Measurements from ENCODE around the gene AMER1.

The AMER1 gene

GRCh38 chrX:64188901-64189300 lies 16.6 kb downstream of the AMER1 start:
- no peak overlapping the region for H3K4me3 ChIP-seq (ENCODE audit: low read length)
- no peaks in the 10 kb centered on the region for H3K36me3 ChIP-seq (ENCODE audit: control insufficient read depth, low read length)
- no peaks in the 10 kb centered on the region for H4K20me1 ChIP-seq (ENCODE audit: control insufficient read depth, insufficient read depth, low read depth, low read length)
- no peaks in the 10 kb centered on the region for H3F3A ChIP-seq (ENCODE audit: control insufficient read depth, insufficient read depth)
- H3K4me1 ChIP-seq (ENCODE audit: control insufficient read depth, low read length), result no peaks in the 10 kb centered on the region
- TF ChIP-seq EZH2phosphoT487 (IDR thresholded peaks at IDR 0.05; ENCODE audit: borderline replicate concordance, low read length) (no peak), CTCF (IDR thresholded peaks at IDR 0.05; ENCODE audit: low read depth, low read length, poor library complexity, severe bottlenecking) (no peak)
- H3K4me2 ChIP-seq (ENCODE audit: low read length), result no peak overlapping the region
- H3K27me3 ChIP-seq (ENCODE audit: control insufficient read depth, low read length), result no peaks in the 10 kb centered on the region
- H3K27ac ChIP-seq (ENCODE audit: low read depth, low read length), result no peak overlapping the region
- H3K79me2 ChIP-seq (ENCODE audit: control insufficient read depth, low read length), result no peaks in the 10 kb centered on the region
- no peaks in the 10 kb centered on the region for H3K9me3 ChIP-seq (ENCODE audit: control insufficient read depth, insufficient read depth, low read length)
- H3K9me2 ChIP-seq (replicated peaks; ENCODE audit: control insufficient read depth, low read length), result no peaks in the 10 kb centered on the region

GRCh38 chrX:64187762-64188150 lies 17.8 kb downstream of the AMER1 start:
- no peaks in the 10 kb centered on the region for H3K27me3 ChIP-seq (ENCODE audit: control insufficient read depth, low read length)

GRCh38 chrX:64186974-64187761 lies 18.3 kb downstream of the AMER1 start:
- no peaks in the 10 kb centered on the region for H3F3A ChIP-seq (ENCODE audit: control insufficient read depth, insufficient read depth)
- no peak overlapping the region for H3K4me3 ChIP-seq (ENCODE audit: low read length)
- H3K9me3 ChIP-seq (ENCODE audit: control insufficient read depth, insufficient read depth, low read length), result no peaks in the 10 kb centered on the region
- no peak overlapping the region for H3K4me2 ChIP-seq (ENCODE audit: low read length)
- no peak for TF ChIP-seq CTCF (IDR thresholded peaks at IDR 0.05; ENCODE audit: low read depth, low read length, poor library complexity, severe bottlenecking)
- no peak for TF ChIP-seq EZH2phosphoT487 (IDR thresholded peaks at IDR 0.05; ENCODE audit: borderline replicate concordance, low read length)
- H3K36me3 ChIP-seq (ENCODE audit: control insufficient read depth, low read length), result no peaks in the 10 kb centered on the region
- no peaks in the 10 kb centered on the region for H3K79me2 ChIP-seq (ENCODE audit: control insufficient read depth, low read length)
- H4K20me1 ChIP-seq (ENCODE audit: control insufficient read depth, insufficient read depth, low read depth, low read length), result no peaks in the 10 kb centered on the region
- H3K9me2 ChIP-seq (replicated peaks; ENCODE audit: control insufficient read depth, low read length), result no peaks in the 10 kb centered on the region
- H3K4me1 ChIP-seq (ENCODE audit: control insufficient read depth, low read length), result no peaks in the 10 kb centered on the region
- H3K27ac ChIP-seq (ENCODE audit: low read depth, low read length), result no peak overlapping the region
- no peaks in the 10 kb centered on the region for H3K27me3 ChIP-seq (ENCODE audit: control insufficient read depth, low read length)

More at GRCh38 chrX:64187762-64188150, 17.8 kb downstream of the AMER1 start:
- TF ChIP-seq EZH2phosphoT487 (IDR thresholded peaks at IDR 0.05; ENCODE audit: borderline replicate concordance, low read length), result no peak
- no peak for TF ChIP-seq CTCF (IDR thresholded peaks at IDR 0.05; ENCODE audit: low read depth, low read length, poor library complexity, severe bottlenecking)
- no peaks in the 10 kb centered on the region for H3K4me1 ChIP-seq (ENCODE audit: control insufficient read depth, low read length)
- H3K9me3 ChIP-seq (ENCODE audit: control insufficient read depth, insufficient read depth, low read length), result no peaks in the 10 kb centered on the region
- H4K20me1 ChIP-seq (ENCODE audit: control insufficient read depth, insufficient read depth, low read depth, low read length), result no peaks in the 10 kb centered on the region
- H3K27ac ChIP-seq (ENCODE audit: low read depth, low read length), result no peak overlapping the region
- H3K4me3 ChIP-seq (ENCODE audit: low read length), result no peak overlapping the region
- H3F3A ChIP-seq (ENCODE audit: control insufficient read depth, insufficient read depth), result no peaks in the 10 kb centered on the region
- H3K9me2 ChIP-seq (replicated peaks; ENCODE audit: control insufficient read depth, low read length), result no peaks in the 10 kb centered on the region
- H3K36me3 ChIP-seq (ENCODE audit: control insufficient read depth, low read length), result no peaks in the 10 kb centered on the region
- H3K4me2 ChIP-seq (ENCODE audit: low read length), result no peak overlapping the region
- H3K79me2 ChIP-seq (ENCODE audit: control insufficient read depth, low read length), result no peaks in the 10 kb centered on the region

All from DOHH2 (cell line).